Neutrophil (primary cell): ENCODE measurements around the gene PCDHGB2.

Source experiments
- H3K27ac ChIP-seq: fragments of 200-600 bp; sonication (generic); 2 replicates; pipeline ENCODE4 v1.5.1; 2016; ENCODE audit warnings: mild to moderate bottlenecking, moderate library complexity
- H3K27me3 ChIP-seq: fragments of 200-600 bp; sonication (generic); 2 replicates; pipeline ENCODE4 v1.6.0; 2016; ENCODE audit warnings: mild to moderate bottlenecking
- H3K36me3 ChIP-seq: fragments of 200-600 bp; sonication (generic); 2 replicates; pipeline ENCODE4 v1.5.1; 2017
- H3K4me1 ChIP-seq, 2 experiments: fragments of 200-600 bp in 1 of 2; sonication (generic) in 1 of 2; 1 replicate in 1 of 2; 2 replicates in 1 of 2; pipeline versions ENCODE4 v1.5.1 to v1.6.1; 2013 to 2016; ENCODE audit warnings: low read depth in 1 of 2, low read length in 1 of 2, mild to moderate bottlenecking in 1 of 2, moderate library complexity in 1 of 2; ENCODE audit not compliant: control insufficient read depth in 1 of 2, insufficient read depth in 1 of 2
- H3K4me3 ChIP-seq, 2 experiments: fragments of 200-600 bp in 1 of 2; sonication (generic) in 1 of 2; 1 replicate in 1 of 2; 2 replicates in 1 of 2; pipeline ENCODE4 v1.5.1; 2013 to 2016; ENCODE audit warnings: low read depth in 1 of 2, low read length in 1 of 2, mild to moderate bottlenecking in 1 of 2, moderate library complexity in 1 of 2
- H3K9me3 ChIP-seq: fragments of 200-600 bp; sonication (generic); 2 replicates; pipeline ENCODE4 v1.5.1; 2016
- CTCF ChIP-seq: fragments of 200-600 bp; sonication (generic); IDR thresholded peaks from 2 replicates; pipeline ENCODE4 v1.5.1; 2016; ENCODE audit warnings: antibody characterized with exemption

Gene PCDHGB2

GRCh38 chr5:141366016-141366896, 6.5 kb downstream of the PCDHGB2 start:
- Histone ChIP-seq H3K36me3 (no peaks in the 10 kb centered on the region), H3K27me3 (peaks cover 100% of the 10 kb centered on the region), H3K4me1 (no peaks in the 10 kb centered on the region), H3K27ac (no peak overlapping the region), H3K9me3 (peaks cover 43% of the 10 kb centered on the region), H3K4me3 (no peak overlapping the region)
- TF ChIP-seq CTCF: no peak

GRCh38 chr5:141369994-141370848, 10.4 kb downstream of the PCDHGB2 start, which contains the start of gene PCDHGB3:
Gene PCDHGB3, plus strand, starts transcription at chr5:141370242. Its CDS starts 153 bp downstream, at chr5:141370395.
- Histone ChIP-seq H3K4me3 (no peak within 1 kb of the TSS), H3K27ac (no peak within 1 kb of the TSS), H3K9me3 (peaks cover 44% of the 10 kb centered on the region), H3K27me3 (peaks cover 100% of the 10 kb centered on the region), H3K4me1 (no peaks in the 10 kb centered on the region), H3K36me3 (no peaks in the 10 kb centered on the region)
- TF ChIP-seq CTCF: no peak

GRCh38 chr5:141371572-141372475, 12.0 kb downstream of the PCDHGB2 start:
- Histone ChIP-seq H3K9me3 (peaks cover 40% of the 10 kb centered on the region), H3K27ac (no peak overlapping the region), H3K4me1 (no peaks in the 10 kb centered on the region), H3K27me3 (peaks cover 97% of the 10 kb centered on the region), H3K4me3 (no peak overlapping the region), H3K36me3 (no peaks in the 10 kb centered on the region)
- TF ChIP-seq CTCF: no peak

DNA sequence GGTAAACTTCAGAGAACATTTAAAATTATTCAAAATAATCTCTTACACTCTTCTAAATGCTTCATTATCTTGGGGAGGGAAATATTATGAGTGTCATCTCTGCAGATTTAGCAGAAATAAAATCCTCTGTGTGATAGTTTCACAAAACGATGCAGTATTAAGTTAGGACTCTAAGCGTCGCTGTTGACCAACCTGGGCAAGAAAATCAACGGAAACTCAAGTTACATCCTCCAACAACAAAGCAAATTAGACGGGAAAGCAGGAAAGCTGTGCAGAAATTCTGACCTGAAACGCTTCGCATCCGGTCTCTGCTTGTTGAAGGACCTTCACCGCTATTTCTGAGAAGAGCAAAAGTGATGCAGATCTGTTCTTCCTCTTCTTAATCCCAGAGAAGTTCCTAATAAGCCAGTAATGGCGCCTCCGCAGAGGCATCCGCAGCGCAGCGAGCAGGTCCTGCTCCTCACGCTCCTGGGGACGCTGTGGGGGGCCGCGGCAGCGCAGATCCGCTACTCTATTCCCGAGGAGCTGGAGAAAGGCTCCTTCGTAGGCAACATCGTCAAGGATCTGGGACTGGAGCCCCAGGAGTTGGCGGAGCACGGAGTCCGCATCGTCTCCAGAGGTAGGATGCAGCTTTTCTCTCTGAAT, 14.0 kb downstream of the PCDHGB2 start, which contains the start of gene PCDHGA6:
Gene PCDHGA6, plus strand, starts transcription at position 219 of the 645 bp plus-strand sequence. Its CDS starts 193 bp downstream, at position 412.
- H3K4me3 ChIP-seq: no peak within 1 kb of the TSS
- peaks cover 96% of the 10 kb centered on the region for H3K27me3 ChIP-seq
- peaks cover 39% of the 10 kb centered on the region for H3K9me3 ChIP-seq
- H3K4me1 ChIP-seq: no peaks in the 10 kb centered on the region
- no peak for TF ChIP-seq CTCF
- no peaks in the 10 kb centered on the region for H3K36me3 ChIP-seq
- no peak within 1 kb of the TSS for H3K27ac ChIP-seq
